HEK293 (cell line): ENCODE measurements around the gene ZCWPW1.

ENCODE experiments used
- CTCF ChIA-PET: fragments of 350-600 bp; formaldehyde crosslinking; extraction: SDS; loops from one replicate; lab custom pipeline; 2021; ENCODE audit warnings: antibody characterized with exemption; lab: Yijun Ruan, JAX
- POLR2A ChIA-PET: fragments of 300-600 bp; formaldehyde crosslinking; extraction: SDS; loops from one replicate; lab custom pipeline; 2020; ENCODE audit warnings: antibody characterized with exemption, inconsistent platforms; lab: Yijun Ruan, JAX
- H3K27ac ChIP-seq: fragments of 200-500 bp; sonication (Bioruptor generic); 2 replicates; pipeline ENCODE4 v1.5.1; 2014; ENCODE audit warnings: low read depth, low read length, control low read depth, inconsistent platforms; ENCODE audit errors: extremely low read depth
- H3K36me3 ChIP-seq, 2 experiments: fragments of 200-500 bp in 1 of 2; sonication (Bioruptor generic) in 1 of 2; 1 replicate in 1 of 2; 2 replicates in 1 of 2; pipeline ENCODE4 v1.5.1; 2014 to 2017; ENCODE audit warnings: inconsistent platforms in 2 of 2, low read length in 2 of 2; ENCODE audit not compliant: control insufficient read depth in 2 of 2, insufficient read depth in 1 of 2
- H3K4me1 ChIP-seq: fragments of 200-500 bp; sonication (Bioruptor generic); 2 replicates; pipeline ENCODE4 v1.5.1; 2014; ENCODE audit warnings: mild to moderate bottlenecking, low read length, inconsistent platforms; ENCODE audit not compliant: control insufficient read depth, insufficient read depth
- H3K4me3 ChIP-seq: 2 replicates; pipeline ENCODE4 v1.5.1; 2011; ENCODE audit warnings: low read depth, mild to moderate bottlenecking, control low read depth, low read length, moderate library complexity
- H3K9me3 ChIP-seq: fragments of 200-500 bp; sonication (Bioruptor generic); 2 replicates; pipeline ENCODE4 v1.5.1; 2014; ENCODE audit warnings: low read depth, low read length, inconsistent platforms; ENCODE audit not compliant: control insufficient read depth, insufficient read depth
- EGR2 ChIP-seq: fragments of 450-650 bp; formaldehyde crosslinking; IDR thresholded peaks from 2 replicates; pipeline ENCODE4 v1.5.1; 2016; ENCODE audit warnings: low read depth, missing biosample characterization, missing genetic modification characterization
- GLIS1 ChIP-seq: fragments of 450-650 bp; formaldehyde crosslinking; IDR thresholded peaks from 2 replicates; pipeline ENCODE4 v1.5.1; 2016; ENCODE audit warnings: missing biosample characterization, missing genetic modification characterization
- MYNN ChIP-seq: fragments of 450-650 bp; formaldehyde crosslinking; IDR thresholded peaks from 2 replicates; pipeline ENCODE4 v1.5.1; 2016; ENCODE audit warnings: missing biosample characterization, missing genetic modification characterization, borderline replicate concordance
- MZF1 ChIP-seq: fragments of 450-650 bp; formaldehyde crosslinking; IDR thresholded peaks from 2 replicates; pipeline ENCODE4 v1.5.1; 2017; ENCODE audit warnings: missing biosample characterization, missing genetic modification characterization, borderline replicate concordance
- SCRT1 ChIP-seq: fragments of 450-650 bp; formaldehyde crosslinking; IDR thresholded peaks from 2 replicates; pipeline ENCODE4 v1.5.1; 2016; ENCODE audit warnings: missing biosample characterization, missing genetic modification characterization, borderline replicate concordance
- SETDB1 ChIP-seq: IDR thresholded peaks from one replicate; pipeline ENCODE4 v1.6.1; 2017; ENCODE audit warnings: mild to moderate bottlenecking, low read length, moderate library complexity, mixed read lengths; ENCODE audit not compliant: insufficient read length
- SP2 ChIP-seq: fragments of 450-650 bp; formaldehyde crosslinking; IDR thresholded peaks from 2 replicates; pipeline ENCODE4 v1.5.1; 2016; ENCODE audit warnings: missing biosample characterization, missing genetic modification characterization
- SP3 ChIP-seq: fragments of 450-650 bp; formaldehyde crosslinking; IDR thresholded peaks from 2 replicates; pipeline ENCODE4 v1.5.1; 2016; ENCODE audit warnings: missing biosample characterization, missing genetic modification characterization
- SP7 ChIP-seq: fragments of 450-650 bp; formaldehyde crosslinking; IDR thresholded peaks from 2 replicates; pipeline ENCODE4 v1.5.1; 2016; ENCODE audit warnings: missing biosample characterization, missing genetic modification characterization
- ZBTB20 ChIP-seq: fragments of 450-650 bp; formaldehyde crosslinking; IDR thresholded peaks from 2 replicates; pipeline ENCODE4 v1.5.1; 2016; ENCODE audit warnings: missing biosample characterization, missing genetic modification characterization
- ZBTB26 ChIP-seq: fragments of 450-650 bp; formaldehyde crosslinking; optimal IDR thresholded peaks from 2 replicates; pipeline ENCODE3; 2016; ENCODE audit warnings: missing biosample characterization, mild to moderate bottlenecking, missing genetic modification characterization
- ZBTB6 ChIP-seq: fragments of 450-650 bp; formaldehyde crosslinking; IDR thresholded peaks from 2 replicates; pipeline ENCODE4 v1.5.1; 2017; ENCODE audit warnings: missing biosample characterization, missing genetic modification characterization
- ZBTB7A ChIP-seq: fragments of 450-650 bp; formaldehyde crosslinking; IDR thresholded peaks from 2 replicates; pipeline ENCODE4 v1.5.1; 2016; ENCODE audit warnings: low read depth, missing biosample characterization, missing genetic modification characterization
- ZBTB8A ChIP-seq: fragments of 450-650 bp; formaldehyde crosslinking; IDR thresholded peaks from 2 replicates; pipeline ENCODE4 v1.5.1; 2016; ENCODE audit warnings: missing biosample characterization, missing genetic modification characterization
- ZFHX2 ChIP-seq: fragments of 450-650 bp; formaldehyde crosslinking; conservative IDR thresholded peaks from 2 replicates; pipeline ENCODE4 v1.5.1; 2016; ENCODE audit warnings: missing biosample characterization, missing genetic modification characterization
- ZNF223 ChIP-seq: fragments of 450-650 bp; formaldehyde crosslinking; IDR thresholded peaks from 2 replicates; pipeline ENCODE4 v1.5.1; 2016; ENCODE audit warnings: missing biosample characterization, missing genetic modification characterization
- ZNF341 ChIP-seq: fragments of 450-650 bp; formaldehyde crosslinking; IDR thresholded peaks from 2 replicates; pipeline ENCODE4; 2016; ENCODE audit warnings: low read depth, missing biosample characterization, missing genetic modification characterization
- ZNF394 ChIP-seq: fragments of 450-650 bp; formaldehyde crosslinking; IDR thresholded peaks from 2 replicates; pipeline ENCODE4 v1.5.1; 2016; ENCODE audit warnings: missing biosample characterization, missing genetic modification characterization, mild to moderate bottlenecking, moderate library complexity, borderline replicate concordance
- ZNF521 ChIP-seq: fragments of 450-650 bp; formaldehyde crosslinking; IDR thresholded peaks from 2 replicates; pipeline ENCODE4 v1.5.1; 2017; ENCODE audit warnings: missing biosample characterization, mild to moderate bottlenecking, missing genetic modification characterization
- ZNF561 ChIP-seq: fragments of 450-650 bp; IDR thresholded peaks from 2 replicates; pipeline ENCODE4 v1.5.1; 2018; ENCODE audit warnings: missing biosample characterization, missing genetic modification characterization, borderline replicate concordance
- ZNF596 ChIP-seq: fragments of 450-650 bp; IDR thresholded peaks from 2 replicates; pipeline ENCODE4 v1.5.0; 2018; ENCODE audit warnings: missing biosample characterization, mild to moderate bottlenecking, missing genetic modification characterization, moderate library complexity
- ZSCAN23 ChIP-seq: fragments of 450-650 bp; formaldehyde crosslinking; IDR thresholded peaks from 2 replicates; pipeline ENCODE4 v1.5.1; 2016; ENCODE audit warnings: missing biosample characterization, missing genetic modification characterization
- TF ChIP-seq, protein P1 (sequence below): sonication (generic); formaldehyde crosslinking; IDR thresholded peaks from 2 replicates; pipeline ENCODE4 v1.8.1; 2022; ENCODE audit warnings: mild to moderate bottlenecking, moderate library complexity, missing genetic modification reagents
- TF ChIP-seq, protein P2 (sequence below): fragments of 450-650 bp; formaldehyde crosslinking; IDR thresholded peaks from 2 replicates; pipeline ENCODE4 v1.5.1; 2016; ENCODE audit warnings: missing biosample characterization, missing genetic modification characterization
- TF ChIP-seq, protein P3 (sequence below): fragments of 450-650 bp; formaldehyde crosslinking; IDR thresholded peaks from 2 replicates; pipeline ENCODE4 v1.5.1; 2016; ENCODE audit warnings: missing biosample characterization, missing genetic modification characterization
- TF ChIP-seq, protein P4 (sequence below): fragments of 450-650 bp; formaldehyde crosslinking; IDR thresholded peaks from 2 replicates; pipeline ENCODE4 v1.5.1; 2016; ENCODE audit warnings: missing biosample characterization, missing genetic modification characterization

Gene ZCWPW1

GRCh38 chr7:100429637-100430492, 1.4 kb upstream of the ZCWPW1 start, which contains the start of gene MEPCE:
TSS of gene MEPCE (plus strand) at chr7:100429831. CDS start at chr7:100430019, 188 bp downstream.
- ChIA-PET CTCF (interaction anchor here (0.7 to 1.4 kb wide), 3 partner anchors 22 to 297 kb away, joined by 3 to 5 read pairs (median 3); no protein-coding TSS in a partner anchor), POLR2A (interaction anchor here (0.5 to 3.3 kb wide), 47 partner anchors 7 to 860 kb away, joined by 3 to 39 read pairs (median 5); partner anchors contain the start of genes AGFG2, AP4M1, EPHB4 and FBXO24)
- Histone ChIP-seq H3K4me3 (peak within 1 kb of the TSS; percentile 83), H3K4me1 (peaks cover 4% of the 10 kb centered on the region), H3K27ac (peak within 1 kb of the TSS; percentile 97), H3K36me3 (peaks cover 4 to 45% of the 10 kb centered on the region in 2 experiments; a peak in 2 of 3 replicates), H3K9me3 (no peaks in the 10 kb centered on the region)
- TF ChIP-seq SCRT1 (tag by site-specific recombination) (no peak), SP3 (tag by site-specific recombination) (peak; percentile 62; the same call in 1 of the 2 replicates), ZBTB7A (tag by site-specific recombination) (peak; percentile 16; the same call in 1 of the 2 replicates), ZNF521 (tag by site-specific recombination) (no peak), ZNF561 (tag by site-specific recombination) (peak; percentile 58; the same call in 1 of the 2 replicates), MYNN (tag by site-specific recombination) (no peak), SP2 (tag by site-specific recombination) (peak; percentile 72), ZNF223 (peak; percentile 89), ZBTB8A (peak; percentile 99), SP7 (tag by site-specific recombination) (peak; percentile 41), ZNF596 (tag by site-specific recombination) (0 out of 2 replicates have a peak, but pooled peaks have one; percentile 40), ZSCAN23 (tag by site-specific recombination) (no peak), ZBTB6 (0 out of 2 replicates have a peak, but pooled peaks have one; percentile 22), MZF1 (tag by site-specific recombination) (0 out of 2 replicates have a peak, but pooled peaks have one; percentile 46), ZBTB20 (peak; percentile 33; the same call in 1 of the 2 replicates), SETDB1 (no peak), ZNF341 (tag by site-specific recombination) (peak; percentile 51; the same call in 1 of the 2 replicates), EGR2 (tag by site-specific recombination) (peak; percentile 65), GLIS1 (tag by site-specific recombination) (peak; percentile 98), ZNF394 (tag by site-specific recombination) (no peak), ZFHX2 (tag by site-specific recombination) (peak; percentile 77), ZBTB26 (tag by site-specific recombination) (peak; percentile 98)
- TF ChIP-seq, protein P1, sequence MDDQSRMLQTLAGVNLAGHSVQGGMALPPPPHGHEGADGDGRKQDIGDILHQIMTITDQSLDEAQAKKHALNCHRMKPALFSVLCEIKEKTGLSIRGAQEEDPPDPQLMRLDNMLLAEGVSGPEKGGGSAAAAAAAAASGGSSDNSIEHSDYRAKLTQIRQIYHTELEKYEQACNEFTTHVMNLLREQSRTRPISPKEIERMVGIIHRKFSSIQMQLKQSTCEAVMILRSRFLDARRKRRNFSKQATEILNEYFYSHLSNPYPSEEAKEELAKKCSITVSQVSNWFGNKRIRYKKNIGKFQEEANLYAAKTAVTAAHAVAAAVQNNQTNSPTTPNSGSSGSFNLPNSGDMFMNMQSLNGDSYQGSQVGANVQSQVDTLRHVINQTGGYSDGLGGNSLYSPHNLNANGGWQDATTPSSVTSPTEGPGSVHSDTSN (CRISPR knock-in tag), result 0 out of 2 replicates have a peak, but pooled peaks have one; percentile 2
- TF ChIP-seq, protein P2, sequence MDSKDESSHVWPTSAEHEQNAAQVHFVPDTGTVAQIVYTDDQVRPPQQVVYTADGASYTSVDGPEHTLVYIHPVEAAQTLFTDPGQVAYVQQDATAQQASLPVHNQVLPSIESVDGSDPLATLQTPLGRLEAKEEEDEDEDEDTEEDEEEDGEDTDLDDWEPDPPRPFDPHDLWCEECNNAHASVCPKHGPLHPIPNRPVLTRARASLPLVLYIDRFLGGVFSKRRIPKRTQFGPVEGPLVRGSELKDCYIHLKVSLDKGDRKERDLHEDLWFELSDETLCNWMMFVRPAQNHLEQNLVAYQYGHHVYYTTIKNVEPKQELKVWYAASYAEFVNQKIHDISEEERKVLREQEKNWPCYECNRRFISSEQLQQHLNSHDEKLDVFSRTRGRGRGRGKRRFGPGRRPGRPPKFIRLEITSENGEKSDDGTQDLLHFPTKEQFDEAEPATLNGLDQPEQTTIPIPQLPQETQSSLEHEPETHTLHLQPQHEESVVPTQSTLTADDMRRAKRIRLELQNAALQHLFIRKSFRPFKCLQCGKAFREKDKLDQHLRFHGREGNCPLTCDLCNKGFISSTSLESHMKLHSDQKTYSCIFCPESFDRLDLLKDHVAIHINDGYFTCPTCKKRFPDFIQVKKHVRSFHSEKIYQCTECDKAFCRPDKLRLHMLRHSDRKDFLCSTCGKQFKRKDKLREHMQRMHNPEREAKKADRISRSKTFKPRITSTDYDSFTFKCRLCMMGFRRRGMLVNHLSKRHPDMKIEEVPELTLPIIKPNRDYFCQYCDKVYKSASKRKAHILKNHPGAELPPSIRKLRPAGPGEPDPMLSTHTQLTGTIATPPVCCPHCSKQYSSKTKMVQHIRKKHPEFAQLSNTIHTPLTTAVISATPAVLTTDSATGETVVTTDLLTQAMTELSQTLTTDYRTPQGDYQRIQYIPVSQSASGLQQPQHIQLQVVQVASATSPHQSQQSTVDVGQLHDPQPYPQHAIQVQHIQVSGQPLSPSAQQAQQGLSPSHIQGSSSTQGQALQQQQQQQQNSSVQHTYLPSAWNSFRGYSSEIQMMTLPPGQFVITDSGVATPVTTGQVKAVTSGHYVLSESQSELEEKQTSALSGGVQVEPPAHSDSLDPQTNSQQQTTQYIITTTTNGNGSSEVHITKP, result 0 out of 2 replicates have a peak, but pooled peaks have one; percentile 8
- TF ChIP-seq, protein P3, sequence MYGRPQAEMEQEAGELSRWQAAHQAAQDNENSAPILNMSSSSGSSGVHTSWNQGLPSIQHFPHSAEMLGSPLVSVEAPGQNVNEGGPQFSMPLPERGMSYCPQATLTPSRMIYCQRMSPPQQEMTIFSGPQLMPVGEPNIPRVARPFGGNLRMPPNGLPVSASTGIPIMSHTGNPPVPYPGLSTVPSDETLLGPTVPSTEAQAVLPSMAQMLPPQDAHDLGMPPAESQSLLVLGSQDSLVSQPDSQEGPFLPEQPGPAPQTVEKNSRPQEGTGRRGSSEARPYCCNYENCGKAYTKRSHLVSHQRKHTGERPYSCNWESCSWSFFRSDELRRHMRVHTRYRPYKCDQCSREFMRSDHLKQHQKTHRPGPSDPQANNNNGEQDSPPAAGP, result peak; percentile 61; the same call in 1 of the 2 replicates
- TF ChIP-seq, protein P4, sequence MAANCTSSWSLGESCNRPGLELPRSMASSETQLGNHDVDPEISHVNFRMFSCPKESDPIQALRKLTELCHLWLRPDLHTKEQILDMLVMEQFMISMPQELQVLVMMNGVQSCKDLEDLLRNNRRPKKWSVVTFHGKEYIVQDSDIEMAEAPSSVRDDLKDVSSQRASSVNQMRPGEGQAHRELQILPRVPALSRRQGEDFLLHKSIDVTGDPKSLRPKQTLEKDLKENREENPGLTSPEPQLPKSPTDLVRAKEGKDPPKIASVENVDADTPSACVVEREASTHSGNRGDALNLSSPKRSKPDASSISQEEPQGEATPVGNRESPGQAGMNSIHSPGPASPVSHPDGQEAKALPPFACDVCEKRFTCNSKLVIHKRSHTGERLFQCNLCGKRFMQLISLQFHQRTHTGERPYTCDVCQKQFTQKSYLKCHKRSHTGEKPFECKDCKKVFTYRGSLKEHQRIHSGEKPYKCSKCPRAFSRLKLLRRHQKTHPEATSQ (tag by site-specific recombination), result 0 out of 2 replicates have a peak, but pooled peaks have one; percentile 16
